ENCODE measurements around the gene LUC7L3.
"Not testable (repeated sequence)": the region's sequence is repeated elsewhere in the genome, so short reads cannot be mapped to it uniquely, and the experiment has no call there.

Gene LUC7L3

DNA sequence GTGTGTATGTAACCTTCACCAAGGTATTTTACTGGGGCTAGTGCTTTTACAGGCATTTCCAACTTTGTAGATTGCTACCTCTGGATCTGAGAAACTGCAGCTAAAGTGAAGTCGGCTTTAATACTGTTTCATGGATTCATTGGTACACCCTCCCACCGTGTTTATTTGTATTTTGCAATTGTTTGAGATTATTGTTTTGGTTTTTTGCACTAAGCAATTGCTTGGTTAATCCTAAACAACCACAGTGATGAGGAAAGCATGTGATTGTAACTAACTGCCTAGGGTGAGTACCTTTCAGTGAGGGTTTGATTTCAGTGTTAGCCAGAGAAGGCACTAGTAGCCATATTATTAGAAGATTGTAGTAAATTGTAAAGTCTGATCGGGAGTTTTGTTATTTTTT, 3.3 kb downstream of the LUC7L3 start:
- no peaks in the 10 kb centered on the region for H3K27me3 ChIP-seq (ENCODE audit: insufficient read depth, low read depth, severe bottlenecking)
- no peak for DNase-seq
- no peak overlapping the region for H3K4me3 ChIP-seq (ENCODE audit: low read depth, low read length)

DNA sequence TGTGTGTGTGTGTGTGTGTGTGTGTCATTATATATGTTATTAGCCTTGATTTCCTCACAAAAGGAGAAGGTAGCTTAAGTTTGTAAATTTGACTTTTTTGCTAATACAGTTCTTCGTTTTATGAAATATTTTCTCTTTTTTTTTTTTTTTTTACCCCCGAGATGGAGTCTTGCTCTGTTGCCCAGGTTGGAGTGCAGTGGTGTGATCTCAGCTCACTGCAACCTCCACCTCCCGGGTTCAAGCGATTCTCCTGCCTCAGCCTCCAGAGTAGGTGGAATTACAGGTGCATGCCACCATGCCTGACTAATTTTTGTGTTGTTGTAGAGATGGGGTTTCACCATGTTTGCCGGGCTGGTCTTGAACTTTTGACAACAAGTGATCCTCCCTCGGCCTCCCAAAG, 5.2 kb downstream of the LUC7L3 start:
- H3K36me3 ChIP-seq = peaks cover 54% of the 10 kb centered on the region
- not testable (repeated sequence) for DNase-seq; H3K9me3 ChIP-seq (ENCODE audit: severe bottlenecking); H3K4me3 ChIP-seq (ENCODE audit: low read depth, low read length); H3K27ac ChIP-seq; H3K27me3 ChIP-seq (ENCODE audit: insufficient read depth, low read depth, severe bottlenecking)

More for the DNA sequence above, 3.3 kb downstream of the LUC7L3 start:
- TF ChIP-seq, protein P1, sequence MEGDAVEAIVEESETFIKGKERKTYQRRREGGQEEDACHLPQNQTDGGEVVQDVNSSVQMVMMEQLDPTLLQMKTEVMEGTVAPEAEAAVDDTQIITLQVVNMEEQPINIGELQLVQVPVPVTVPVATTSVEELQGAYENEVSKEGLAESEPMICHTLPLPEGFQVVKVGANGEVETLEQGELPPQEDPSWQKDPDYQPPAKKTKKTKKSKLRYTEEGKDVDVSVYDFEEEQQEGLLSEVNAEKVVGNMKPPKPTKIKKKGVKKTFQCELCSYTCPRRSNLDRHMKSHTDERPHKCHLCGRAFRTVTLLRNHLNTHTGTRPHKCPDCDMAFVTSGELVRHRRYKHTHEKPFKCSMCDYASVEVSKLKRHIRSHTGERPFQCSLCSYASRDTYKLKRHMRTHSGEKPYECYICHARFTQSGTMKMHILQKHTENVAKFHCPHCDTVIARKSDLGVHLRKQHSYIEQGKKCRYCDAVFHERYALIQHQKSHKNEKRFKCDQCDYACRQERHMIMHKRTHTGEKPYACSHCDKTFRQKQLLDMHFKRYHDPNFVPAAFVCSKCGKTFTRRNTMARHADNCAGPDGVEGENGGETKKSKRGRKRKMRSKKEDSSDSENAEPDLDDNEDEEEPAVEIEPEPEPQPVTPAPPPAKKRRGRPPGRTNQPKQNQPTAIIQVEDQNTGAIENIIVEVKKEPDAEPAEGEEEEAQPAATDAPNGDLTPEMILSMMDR (IDR thresholded peaks at IDR 0.05; ENCODE audit: low read depth, low read length) = no peak
- Histone ChIP-seq H3K9me3 (ENCODE audit: severe bottlenecking) (no peaks in the 10 kb centered on the region), H3K36me3 (peaks cover 43% of the 10 kb centered on the region), H3K27ac (no peak overlapping the region)

DNA sequence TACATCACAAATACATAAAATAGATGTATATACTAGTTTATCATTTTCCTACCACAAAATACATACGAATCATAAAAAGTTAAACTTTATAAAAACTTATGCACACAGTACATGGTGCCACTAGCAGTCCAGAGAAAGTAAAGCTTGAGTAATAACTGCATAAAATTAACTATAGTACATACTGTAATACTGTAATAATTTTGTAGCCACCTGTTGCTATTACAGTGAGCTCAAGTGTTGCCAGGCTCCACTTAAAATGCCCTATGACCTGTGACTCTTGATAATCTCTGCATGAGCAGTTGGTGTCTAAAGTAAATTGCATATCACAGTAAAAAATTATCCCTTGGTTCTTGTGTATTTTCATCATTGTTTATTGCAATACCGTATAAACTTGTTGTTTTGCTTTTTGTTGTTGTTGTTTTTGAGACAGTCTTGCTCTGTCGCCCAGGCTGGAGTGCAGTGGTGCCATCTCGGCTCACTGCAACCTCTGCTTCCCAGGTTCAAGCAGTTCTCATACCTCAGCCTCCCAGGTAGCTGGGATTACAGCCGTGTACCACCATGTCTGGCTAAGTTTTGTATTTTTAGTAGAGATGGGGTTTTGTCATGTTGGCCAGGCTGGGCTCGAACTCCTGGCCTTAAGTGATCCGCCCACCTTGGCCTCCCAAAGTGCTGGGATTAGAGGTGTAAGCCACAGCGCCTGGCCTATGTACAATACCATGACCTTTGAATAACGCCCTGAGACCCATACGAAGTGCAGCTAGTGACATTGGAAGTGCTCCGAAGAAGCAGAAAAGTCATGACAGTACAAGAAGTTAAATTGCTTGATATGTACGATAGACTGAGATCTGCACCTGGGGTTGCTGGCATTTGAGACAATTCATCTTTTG, 6.6 kb downstream of the LUC7L3 start:
- H3K27ac ChIP-seq = no peak overlapping the region
- TF ChIP-seq, protein P1 (IDR thresholded peaks at IDR 0.05; ENCODE audit: low read depth, low read length) = no peak
- no peak overlapping the region for H3K4me3 ChIP-seq (ENCODE audit: low read depth, low read length)
- H3K36me3 ChIP-seq = peaks cover 44% of the 10 kb centered on the region
- H3K9me3 ChIP-seq (ENCODE audit: severe bottlenecking) = no peaks in the 10 kb centered on the region
- no peak for DNase-seq
- H3K27me3 ChIP-seq (ENCODE audit: insufficient read depth, low read depth, severe bottlenecking) = no peaks in the 10 kb centered on the region

DNA sequence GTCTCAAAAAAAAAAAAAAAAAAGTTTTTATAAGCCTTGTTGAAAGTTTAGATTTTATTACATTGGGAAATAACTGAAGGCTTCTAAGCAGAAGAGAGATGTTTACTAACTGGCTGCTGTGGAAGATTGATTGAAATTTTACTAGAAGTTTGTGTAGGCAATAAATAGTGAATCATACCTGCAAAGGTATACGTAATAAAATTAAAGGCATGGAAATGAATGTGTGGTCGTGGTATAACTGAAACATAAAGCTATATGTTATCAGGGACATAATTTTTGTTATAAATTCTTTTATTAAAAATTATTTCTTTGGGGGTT, 8.7 kb downstream of the LUC7L3 start:
- H3K27ac ChIP-seq = no peak overlapping the region
- TF ChIP-seq, protein P1 (IDR thresholded peaks at IDR 0.05; ENCODE audit: low read depth, low read length) = no peak
- DNase-seq = no peak
- peaks cover 35% of the 10 kb centered on the region for H3K36me3 ChIP-seq
- no peaks in the 10 kb centered on the region for H3K9me3 ChIP-seq (ENCODE audit: severe bottlenecking)
- no peaks in the 10 kb centered on the region for H3K27me3 ChIP-seq (ENCODE audit: insufficient read depth, low read depth, severe bottlenecking)
- no peak overlapping the region for H3K4me3 ChIP-seq (ENCODE audit: low read depth, low read length)

DNA sequence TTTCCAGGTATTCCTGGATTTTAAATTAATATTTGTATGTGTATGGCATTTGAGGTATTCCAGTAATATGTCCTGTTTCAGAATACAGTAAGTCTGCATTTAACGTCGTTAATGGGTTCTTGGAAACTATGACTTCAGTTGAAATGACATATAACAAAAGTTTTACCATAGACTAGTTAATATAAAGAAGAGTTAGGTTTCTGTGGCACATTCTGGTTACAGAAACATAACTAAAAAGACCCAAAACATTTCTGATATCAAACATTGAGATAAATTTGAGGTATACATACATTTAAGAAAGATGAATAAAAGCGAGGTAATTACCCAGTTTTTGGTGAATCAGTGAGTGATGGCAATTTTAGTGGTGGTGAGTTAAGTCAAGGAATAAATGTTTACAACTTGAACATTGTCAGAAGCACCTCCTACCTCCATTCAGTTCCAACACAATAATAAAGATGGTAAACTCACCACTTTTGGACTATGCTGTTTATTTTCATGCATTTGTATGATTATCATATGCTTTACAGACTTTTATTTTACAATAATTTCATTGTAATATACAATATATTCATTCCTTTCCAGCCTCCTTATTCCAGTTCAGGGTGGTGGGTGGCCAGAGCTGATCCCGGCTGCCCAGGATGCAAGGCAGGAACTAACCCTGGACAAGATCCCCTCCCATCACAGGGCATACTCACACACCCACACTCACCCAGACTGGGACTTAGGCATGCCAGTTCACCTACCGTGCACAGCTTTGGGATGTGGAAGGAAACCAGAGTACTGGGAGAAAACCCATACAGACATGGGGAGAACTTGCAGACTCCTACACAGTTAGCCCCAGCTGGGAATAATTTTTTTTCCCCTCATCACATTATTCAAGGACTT, 9.7 kb downstream of the LUC7L3 start:
- H3K4me3 ChIP-seq (ENCODE audit: low read depth, low read length) = no peak overlapping the region
- H3K9me3 ChIP-seq (ENCODE audit: severe bottlenecking) = no peaks in the 10 kb centered on the region
- H3K36me3 ChIP-seq = peaks cover 35% of the 10 kb centered on the region
- no peak for DNase-seq
- TF ChIP-seq, protein P1 (IDR thresholded peaks at IDR 0.05; ENCODE audit: low read depth, low read length) = no peak
- H3K27ac ChIP-seq = no peak overlapping the region
- no peaks in the 10 kb centered on the region for H3K27me3 ChIP-seq (ENCODE audit: insufficient read depth, low read depth, severe bottlenecking)
